ENCODE results near the gene VAV2.

DNA sequence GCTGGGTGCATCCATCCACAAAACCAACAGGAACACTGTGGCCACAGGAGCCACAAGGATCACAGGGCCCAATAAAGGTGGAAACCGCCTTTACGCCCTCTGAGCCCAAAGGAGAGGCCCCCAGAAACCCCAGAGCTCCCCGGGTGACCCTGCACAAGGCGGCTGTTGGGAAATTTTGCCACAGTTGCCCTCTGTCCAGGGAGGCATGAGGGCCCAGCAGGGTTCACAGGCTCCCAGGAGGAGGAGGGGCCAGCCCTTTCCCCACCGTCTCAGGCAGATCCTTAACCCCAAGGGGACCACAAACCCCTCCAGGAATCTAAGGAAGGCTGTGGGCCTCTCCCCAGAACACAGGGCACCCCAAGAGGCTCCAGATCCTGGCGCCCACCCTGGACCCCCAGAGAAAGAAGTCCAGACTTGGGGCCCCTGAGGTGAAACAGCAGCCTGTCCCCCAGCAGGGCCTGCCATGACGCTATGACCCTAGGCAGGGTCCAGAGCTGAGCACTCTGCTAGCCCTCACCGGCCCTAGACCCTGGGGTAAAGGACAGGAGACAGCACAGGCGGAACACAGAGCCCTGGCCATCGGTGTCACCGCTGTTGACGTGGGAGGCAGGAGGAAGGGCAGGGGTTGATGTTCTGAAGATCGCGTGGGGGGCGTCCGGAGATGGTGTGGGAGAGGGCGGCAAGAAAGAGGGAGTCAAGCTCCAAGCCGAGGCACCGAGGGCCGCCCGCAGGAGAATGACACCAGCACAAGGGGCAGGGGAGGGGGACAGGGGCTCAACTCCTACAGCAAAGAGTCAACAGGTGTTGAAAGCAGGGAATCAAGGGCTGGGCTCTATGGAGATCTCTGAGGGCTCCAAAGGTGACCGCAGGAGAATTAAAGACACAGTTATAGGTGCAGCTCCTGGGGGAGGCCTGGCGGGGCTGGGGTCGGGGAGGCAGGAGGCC, 97.5 kb downstream of the VAV2 start:
- TF ChIP-seq, protein P1, sequence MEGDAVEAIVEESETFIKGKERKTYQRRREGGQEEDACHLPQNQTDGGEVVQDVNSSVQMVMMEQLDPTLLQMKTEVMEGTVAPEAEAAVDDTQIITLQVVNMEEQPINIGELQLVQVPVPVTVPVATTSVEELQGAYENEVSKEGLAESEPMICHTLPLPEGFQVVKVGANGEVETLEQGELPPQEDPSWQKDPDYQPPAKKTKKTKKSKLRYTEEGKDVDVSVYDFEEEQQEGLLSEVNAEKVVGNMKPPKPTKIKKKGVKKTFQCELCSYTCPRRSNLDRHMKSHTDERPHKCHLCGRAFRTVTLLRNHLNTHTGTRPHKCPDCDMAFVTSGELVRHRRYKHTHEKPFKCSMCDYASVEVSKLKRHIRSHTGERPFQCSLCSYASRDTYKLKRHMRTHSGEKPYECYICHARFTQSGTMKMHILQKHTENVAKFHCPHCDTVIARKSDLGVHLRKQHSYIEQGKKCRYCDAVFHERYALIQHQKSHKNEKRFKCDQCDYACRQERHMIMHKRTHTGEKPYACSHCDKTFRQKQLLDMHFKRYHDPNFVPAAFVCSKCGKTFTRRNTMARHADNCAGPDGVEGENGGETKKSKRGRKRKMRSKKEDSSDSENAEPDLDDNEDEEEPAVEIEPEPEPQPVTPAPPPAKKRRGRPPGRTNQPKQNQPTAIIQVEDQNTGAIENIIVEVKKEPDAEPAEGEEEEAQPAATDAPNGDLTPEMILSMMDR (IDR thresholded peaks at IDR 0.05) = no peak
- TF ChIP-seq POLR2A (IDR thresholded peaks at IDR 0.05) = no peak

Data from adrenal gland (tissue), 5 donors.